ENCODE data around the gene MAGI2.

The MAGI2 gene

GRCh38 chr7:78386520-78386919 is 1066.9 kb downstream of the MAGI2 start:
- DNase-seq: no peak

- no peak for DNase-seq
Observed at GRCh38 chr7:78383096-78383880, 1070.2 kb downstream of the MAGI2 start.

- DNase-seq: no peak
Observed at GRCh38 chr7:78379148-78379547, 1074.3 kb downstream of the MAGI2 start.

DNA sequence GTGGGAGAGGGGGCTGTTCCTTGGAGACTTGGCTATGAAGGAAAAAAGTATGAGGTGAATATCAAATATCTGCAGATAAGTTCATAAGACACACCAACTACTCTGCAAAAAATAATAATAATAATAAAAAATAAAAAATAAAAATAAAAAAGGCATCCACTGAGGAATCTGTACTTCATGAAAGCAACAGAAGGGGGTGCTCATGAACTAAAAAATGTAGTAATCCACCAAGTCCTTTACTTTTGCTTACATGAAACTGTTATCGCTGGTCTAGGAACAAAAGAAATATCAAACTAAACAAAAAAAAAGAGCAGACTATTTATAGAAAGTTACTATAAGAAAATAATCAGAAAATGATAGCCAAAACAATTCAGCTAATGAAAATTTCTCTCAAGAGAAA is 1075.9 kb downstream of the MAGI2 start:
- no peak for DNase-seq

GRCh38 chr7:78370936-78371335 is 1082.5 kb downstream of the MAGI2 start:
- DNase-seq: no peak

DNA sequence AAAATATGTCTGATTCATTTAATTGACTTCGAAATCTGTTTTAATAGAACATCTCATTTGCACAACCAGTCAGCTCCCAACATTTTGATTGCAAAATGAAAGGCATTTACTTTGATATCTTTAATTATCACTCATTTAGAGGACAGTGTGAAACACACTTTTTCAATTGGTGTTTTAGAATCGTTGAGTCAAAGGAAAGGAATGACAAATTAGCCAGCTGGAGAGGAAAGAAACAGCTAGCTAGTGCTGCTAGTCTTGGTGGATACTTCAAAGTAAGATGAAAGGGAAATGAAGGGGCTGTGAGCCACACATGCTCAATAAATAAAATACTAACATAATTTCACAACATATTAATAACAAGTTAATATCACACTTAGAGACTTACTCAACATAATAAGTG is 1084.7 kb downstream of the MAGI2 start:
- DNase-seq: no peak

DNA sequence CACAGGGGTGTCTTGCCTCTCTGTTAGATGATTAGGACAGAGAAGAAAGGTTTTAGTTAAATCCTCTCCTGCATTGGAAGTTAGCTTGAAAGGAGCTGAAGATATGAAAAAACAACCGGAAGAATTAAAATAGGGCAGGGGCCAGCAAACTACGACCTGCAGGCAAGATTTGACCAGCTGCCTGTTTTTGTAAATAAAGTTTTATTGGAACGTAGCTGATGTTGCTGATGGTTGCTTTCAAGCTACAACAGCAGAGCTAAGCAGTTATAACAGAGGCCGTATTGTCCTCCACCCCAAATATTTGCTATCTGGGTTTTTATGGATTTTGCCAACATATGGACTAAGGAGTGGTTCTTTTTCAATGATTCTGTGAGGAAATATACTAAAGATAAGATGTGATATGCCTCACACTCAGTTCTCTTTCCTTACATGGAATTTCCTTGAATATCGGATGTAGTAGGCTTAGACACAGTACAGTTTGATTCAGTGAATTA is 1086.1 kb downstream of the MAGI2 start:
- DNase-seq: no peak

- DNase-seq: no peak
Observed at GRCh38 chr7:78363866-78364265, 1089.6 kb downstream of the MAGI2 start.

GRCh38 chr7:78359836-78360235 is 1093.6 kb downstream of the MAGI2 start:
- no peak for DNase-seq

DNA sequence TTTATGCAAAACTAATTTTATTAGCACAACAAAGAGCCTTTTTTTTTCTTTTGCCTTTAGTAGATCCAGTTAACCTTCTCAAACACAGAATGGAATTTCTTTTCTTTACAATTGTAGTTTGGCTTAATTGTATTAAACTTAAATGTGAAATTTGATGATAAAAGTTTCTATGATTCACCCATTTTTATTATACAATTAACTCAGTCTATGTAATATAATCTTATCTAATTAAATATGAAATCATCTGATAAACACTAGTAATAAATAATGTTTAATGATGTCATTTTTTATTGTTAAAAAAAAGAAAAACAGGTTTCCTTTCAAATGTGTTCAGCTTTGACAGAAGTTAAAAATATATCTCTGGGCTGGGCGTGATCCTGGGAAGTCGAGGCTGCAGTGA is 1095.8 kb downstream of the MAGI2 start:
- DNase-seq: no peak

GRCh38 chr7:78355834-78356233 is 1097.6 kb downstream of the MAGI2 start:
- DNase-seq: no peak

DNA sequence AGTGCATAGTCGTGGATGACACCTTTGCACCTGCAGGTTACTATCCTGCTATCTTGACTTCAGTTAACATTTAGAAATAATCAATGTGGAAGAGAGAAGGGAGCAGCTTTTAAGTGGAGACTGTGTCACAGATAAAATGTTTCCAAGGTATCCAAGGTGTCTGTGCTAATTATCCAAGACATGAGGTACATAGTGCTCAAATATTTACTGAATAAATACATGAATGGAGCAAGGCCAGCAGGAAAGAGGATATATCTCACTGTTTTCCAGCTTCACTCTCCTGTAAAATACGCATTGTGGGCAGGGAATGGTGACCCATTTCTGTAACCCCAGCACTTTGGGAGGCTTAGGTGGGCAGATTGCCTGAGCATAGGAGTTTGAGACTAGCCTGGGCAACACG is 1102.5 kb downstream of the MAGI2 start:
- DNase-seq: no peak

DNA sequence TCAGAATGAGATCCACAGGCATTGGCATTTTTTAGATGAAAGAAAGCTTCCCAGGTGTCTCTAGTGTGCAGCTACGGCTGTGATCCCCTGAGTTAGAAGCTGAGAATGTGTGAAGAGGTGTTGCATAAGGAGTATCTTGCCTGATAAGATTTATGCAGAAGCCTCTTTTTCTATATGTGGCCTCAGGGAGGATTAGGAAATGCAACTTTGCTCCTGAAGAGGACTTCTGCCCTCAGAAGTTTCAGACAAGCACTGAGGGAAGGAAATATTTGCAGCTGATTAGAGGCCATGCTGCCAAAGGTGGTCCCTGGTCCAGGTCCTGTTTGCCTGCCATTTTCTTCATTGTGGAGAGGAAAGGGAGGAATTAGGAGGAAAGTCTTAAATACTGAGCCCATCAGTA is 1103.1 kb downstream of the MAGI2 start:
- DNase-seq: no peak

- no peak for DNase-seq
Observed at GRCh38 chr7:78346827-78347226, 1106.6 kb downstream of the MAGI2 start.

- DNase-seq: no peak
Observed at GRCh38 chr7:78345979-78346378, 1107.5 kb downstream of the MAGI2 start.

- DNase-seq: no peak
Observed at GRCh38 chr7:78345293-78345911, 1108.1 kb downstream of the MAGI2 start.

GRCh38 chr7:78334426-78334825 is 1119.0 kb downstream of the MAGI2 start:
- no peak for DNase-seq

DNA sequence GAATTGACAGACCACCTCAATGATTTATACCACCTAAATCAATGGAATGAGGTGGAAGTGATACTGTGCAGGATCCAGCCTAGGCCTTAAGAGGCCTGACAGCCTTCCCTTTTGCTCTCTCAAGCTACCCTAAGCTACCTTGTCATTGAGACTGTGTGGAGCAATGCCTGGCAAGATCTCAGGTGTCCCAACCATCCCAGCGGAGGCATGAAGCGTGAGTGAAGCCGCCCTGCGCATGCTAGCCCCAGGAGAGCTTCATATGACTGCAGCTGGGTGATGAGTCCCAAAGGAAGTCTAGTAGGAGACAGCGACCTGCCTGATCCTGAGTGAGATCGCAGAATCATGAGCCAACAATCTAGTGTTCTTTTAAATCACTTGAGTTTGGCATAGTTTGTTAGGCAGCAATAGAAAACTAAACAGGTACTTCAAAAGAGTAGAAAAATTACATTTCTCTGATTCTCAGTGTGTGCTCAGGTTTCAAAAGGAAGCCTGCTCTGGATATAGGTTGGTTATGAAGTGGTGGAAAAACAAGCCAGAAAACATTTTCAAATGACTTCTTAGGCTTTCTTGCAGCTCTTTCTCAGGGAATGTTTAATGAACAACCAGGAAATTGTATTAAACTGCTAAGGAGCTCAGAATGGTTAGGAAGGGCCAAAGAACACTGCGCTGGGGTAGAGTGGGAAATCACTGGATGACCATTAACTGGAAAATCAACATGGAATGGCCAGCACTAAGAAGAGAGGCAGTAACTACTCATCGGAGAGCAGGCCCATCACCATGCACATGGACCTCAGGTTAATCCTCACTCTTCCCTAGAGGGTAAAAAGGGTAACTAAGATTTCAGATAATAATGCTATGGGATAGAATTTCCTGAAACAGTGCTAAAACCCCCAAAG is 1119.7 kb downstream of the MAGI2 start:
- DNase-seq: no peak

GRCh38 chr7:78329001-78329655 is 1124.3 kb downstream of the MAGI2 start:
- no peak for DNase-seq

DNA sequence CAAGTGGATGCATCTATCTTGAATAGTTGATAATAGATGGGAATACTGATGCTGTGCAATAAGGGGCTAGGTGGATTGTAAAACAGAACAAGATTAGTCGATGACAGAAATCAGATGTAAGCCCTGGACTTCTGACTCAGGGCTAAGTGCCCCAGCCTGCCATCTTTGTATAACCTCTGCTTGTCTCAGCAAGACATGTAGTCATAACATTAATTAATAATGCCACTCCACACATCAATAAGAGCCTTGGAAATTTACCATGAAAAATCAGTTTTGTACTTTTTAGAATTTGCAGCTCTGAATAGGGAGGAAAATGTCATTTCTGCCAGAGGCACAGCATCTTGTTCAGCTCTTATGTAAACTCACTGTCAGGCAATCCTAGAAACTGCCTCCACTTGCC is 1125.7 kb downstream of the MAGI2 start:
- no peak for DNase-seq

DNA sequence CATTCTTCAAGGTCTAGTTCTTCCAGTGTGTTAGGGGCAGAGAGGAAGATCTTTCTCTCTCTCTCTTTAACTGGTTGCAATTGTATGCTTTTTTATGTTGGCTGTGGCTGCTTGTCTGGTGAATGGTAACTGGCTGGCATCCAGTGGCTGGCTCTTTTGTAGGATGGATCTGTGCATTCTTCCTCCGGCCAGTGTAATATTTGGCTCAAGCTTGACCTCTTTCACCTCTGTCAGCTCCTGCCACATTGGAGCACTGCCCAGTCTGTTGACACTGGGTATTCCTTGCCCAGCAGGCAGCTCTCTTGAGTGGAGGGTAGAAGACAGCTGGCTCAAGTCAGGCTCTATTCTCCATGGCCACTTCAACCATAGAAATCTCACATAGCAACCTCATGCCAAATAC is 1126.6 kb downstream of the MAGI2 start:
- no peak for DNase-seq

DNA sequence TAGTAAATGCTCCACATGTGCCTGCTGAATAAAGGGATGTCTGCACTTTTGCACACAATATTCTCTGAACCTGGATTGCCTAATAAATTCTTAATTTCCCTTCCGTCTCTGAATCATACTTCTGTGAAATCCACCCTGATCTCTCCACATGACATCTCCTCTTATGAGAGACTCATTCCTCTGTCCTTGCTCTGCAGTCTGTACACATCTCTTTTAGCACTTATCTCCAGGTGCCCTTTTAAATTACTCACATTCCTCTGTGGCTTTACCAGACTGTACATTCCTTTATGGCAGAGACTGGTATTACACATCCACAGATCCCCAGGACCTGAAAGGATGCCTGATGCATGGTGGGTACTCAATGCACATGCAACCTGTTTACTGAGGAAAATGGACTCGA is 1127.3 kb downstream of the MAGI2 start:
- no peak for DNase-seq

DNA sequence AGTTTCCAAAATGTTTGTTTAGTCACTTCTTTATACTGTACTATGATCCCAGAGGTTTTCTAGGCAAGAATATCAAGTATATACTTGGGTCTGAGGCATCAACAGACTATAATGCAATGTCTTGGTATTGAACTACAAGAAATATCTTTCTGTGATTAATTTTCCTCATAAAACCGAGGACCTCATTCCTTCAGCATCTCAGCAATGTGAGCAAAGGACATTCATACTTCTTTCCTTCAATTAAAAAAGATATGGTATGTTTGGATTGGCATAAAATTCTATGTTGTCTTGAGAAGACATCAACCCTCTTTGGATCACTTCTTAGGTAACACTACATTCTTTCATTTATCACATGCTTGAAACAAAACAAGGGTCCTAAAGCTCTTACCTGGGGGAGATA is 1130.3 kb downstream of the MAGI2 start:
- no peak for DNase-seq
